A549 (cell line): ENCODE measurements around the gene RNF2. TPM values are rescaled to one million over a fixed set of nuclear protein-coding genes. Genes with fewer than 3 reads are reported as not detected.

ENCODE experiments used
- ATAC-seq, 2 experiments: fragments of 200-7000 bp in 1 of 2; fragments of >200 bp in 1 of 2; cut with Nextera tagmentation in 1 of 2; cut with Tn5 transposase in 1 of 2; 3 replicates each; pipeline versions ENCODE4 v1.8.0 to v1.9.1; 2018 to 2020; ENCODE audit warnings: mild to moderate bottlenecking in 1 of 2, moderate library complexity in 1 of 2
- CTCF ChIA-PET: fragments of 300-600 bp; sonication (Branson Sonifier 250); formaldehyde crosslinking; extraction: SDS; loops from one replicate; lab custom pipeline; 2021; ENCODE audit warnings: antibody characterized with exemption, inconsistent platforms; lab: Yijun Ruan, JAX
- POLR2A ChIA-PET: fragments of 350-600 bp; formaldehyde crosslinking; extraction: SDS; loops from one replicate; lab custom pipeline; 2021; ENCODE audit warnings: antibody characterized with exemption, inconsistent platforms; lab: Yijun Ruan, JAX
- DNase-seq, 2 experiments: peaks; one replicate each; pipeline versions ENCODE4 v3.0.0 to v3.0.0-alpha.2; 2011 to 2016; ENCODE audit warnings: low read depth in 1 of 2, low spot score in 1 of 2
- FAIRE-seq: peaks from 2 replicates; lab custom pipeline; 2011; peaks lifted over from hg19 to GRCh38; lab: Jason Lieb, UNC
- H3K27ac ChIP-seq, 2 experiments: fragments of >200 bp; sonication (Bioruptor Twin); formaldehyde crosslinking; 3 replicates each; pipeline ENCODE4 v1.5.1; 2016 to 2017
- H3K4me1 ChIP-seq: fragments of >200 bp; sonication (Bioruptor Twin); formaldehyde crosslinking; 3 replicates; pipeline ENCODE4 v1.6.1; 2016
- H3K4me2 ChIP-seq: fragments of >200 bp; sonication (Bioruptor Twin); formaldehyde crosslinking; 3 replicates; pipeline ENCODE4 v1.6.1; 2016
- H3K4me3 ChIP-seq: fragments of >200 bp; sonication (Bioruptor Twin); formaldehyde crosslinking; 3 replicates; pipeline ENCODE4 v1.5.1; 2016
- H3K9me3 ChIP-seq: fragments of >200 bp; sonication (Bioruptor Twin); formaldehyde crosslinking; 3 replicates; pipeline ENCODE4 v1.6.1; 2016
- BHLHE40 ChIP-seq: IDR thresholded peaks from 2 replicates; pipeline ENCODE4 v1.6.1; 2012; ENCODE audit warnings: low read depth, low read length, inconsistent platforms
- CBX2 ChIP-seq: fragments of 200-600 bp; sonication (generic); IDR thresholded peaks from 2 replicates; pipeline ENCODE4 v1.6.1; 2016; ENCODE audit warnings: low read depth, mild to moderate bottlenecking, borderline replicate concordance
- CHD2 ChIP-seq: fragments of 150-350 bp; IDR thresholded peaks from 2 replicates; pipeline ENCODE4 v1.6.1; 2014; ENCODE audit warnings: low read length; ENCODE audit not compliant: partially characterized antibody
- CHD4 ChIP-seq: fragments of 200-600 bp; sonication (generic); IDR thresholded peaks from 2 replicates; pipeline ENCODE4 v1.6.1; 2016; ENCODE audit warnings: antibody characterized with exemption, mild to moderate bottlenecking, borderline replicate concordance
- EHF ChIP-seq: fragments of 250-450 bp; sonication (Bioruptor Pico); IDR thresholded peaks from 2 replicates; pipeline ENCODE4 v1.5.0; 2020; ENCODE audit warnings: mild to moderate bottlenecking
- EP300 ChIP-seq, 2 experiments: fragments of >200 bp; sonication (Bioruptor Twin); formaldehyde crosslinking; IDR thresholded peaks; 2 replicates in 1 of 2; 3 replicates in 1 of 2; pipeline ENCODE4 v1.6.1; 2016 to 2017
- FOXS1 ChIP-seq: fragments of 250-450 bp; sonication (Bioruptor Pico); IDR thresholded peaks from 2 replicates; pipeline ENCODE4 v1.5.0; 2020; ENCODE audit warnings: mild to moderate bottlenecking, moderate library complexity
- HEYL ChIP-seq: fragments of 250-450 bp; sonication (Bioruptor Pico); IDR thresholded peaks from 2 replicates; pipeline ENCODE4 v1.8.0; 2021; ENCODE audit warnings: mild to moderate bottlenecking, moderate library complexity
- JUNB ChIP-seq: fragments of >200 bp; sonication (Bioruptor Twin); formaldehyde crosslinking; IDR thresholded peaks from 2 replicates; pipeline ENCODE4 v1.6.1; 2016
- KDM5A ChIP-seq: fragments of 200-600 bp; sonication (generic); IDR thresholded peaks from 2 replicates; pipeline ENCODE4 v1.6.1; 2016; ENCODE audit warnings: antibody characterized with exemption, mild to moderate bottlenecking
- MYC ChIP-seq: IDR thresholded peaks from 2 replicates; pipeline ENCODE4 v1.6.1; 2012; ENCODE audit warnings: mild to moderate bottlenecking, inconsistent platforms, low read length, improper control_type of control experiment, borderline replicate concordance
- NFE2L2 ChIP-seq: fragments of 150-350 bp; conservative IDR thresholded peaks from 2 replicates; pipeline ENCODE4 v1.6.1; 2014; ENCODE audit warnings: low read length
- POLR2A ChIP-seq: IDR thresholded peaks from 2 replicates; pipeline ENCODE4 v1.6.1; 2012; ENCODE audit warnings: mild to moderate bottlenecking, low read length
- POLR2AphosphoS2 ChIP-seq: conservative IDR thresholded peaks from 2 replicates; pipeline ENCODE4 v1.6.1; 2012; ENCODE audit warnings: low read length, improper control_type of control experiment, inconsistent platforms
- RAD21 ChIP-seq, 2 experiments: fragments of >200 bp in 1 of 2; sonication (Bioruptor Twin) in 1 of 2; formaldehyde crosslinking in 1 of 2; IDR thresholded peaks in 1 of 2; conservative IDR thresholded peaks in 1 of 2; 2 replicates in 1 of 2; 3 replicates in 1 of 2; pipeline ENCODE4 v1.6.1; 2012 to 2018; ENCODE audit warnings: inconsistent platforms in 1 of 2
- RARB ChIP-seq: fragments of 250-450 bp; sonication (Bioruptor Pico); IDR thresholded peaks from 2 replicates; pipeline ENCODE4 v1.8.0; 2021; ENCODE audit warnings: mild to moderate bottlenecking, moderate library complexity
- RCOR1 ChIP-seq: fragments of 150-350 bp; IDR thresholded peaks from 2 replicates; pipeline ENCODE4 v1.6.1; 2014; ENCODE audit warnings: antibody characterized with exemption, low read length, low read depth
- SMC3 ChIP-seq: fragments of >200 bp; sonication (Bioruptor Twin); formaldehyde crosslinking; IDR thresholded peaks from 3 replicates; pipeline ENCODE4 v1.6.1; 2018; ENCODE audit warnings: inconsistent platforms
- SREBF2 ChIP-seq: fragments of 450-650 bp; IDR thresholded peaks from 2 replicates; pipeline ENCODE4 v1.6.1; 2014; ENCODE audit warnings: mild to moderate bottlenecking, moderate library complexity
- TFCP2L1 ChIP-seq: fragments of 250-450 bp; sonication (Bioruptor Pico); IDR thresholded peaks from 2 replicates; pipeline ENCODE4 v1.5.0; 2021; ENCODE audit warnings: mild to moderate bottlenecking
- ZSCAN20 ChIP-seq: fragments of 250-450 bp; sonication (Bioruptor Pico); IDR thresholded peaks from 2 replicates; pipeline ENCODE4 v1.8.0; 2022; ENCODE audit warnings: mild to moderate bottlenecking, moderate library complexity
- polyA plus RNA-seq, 4 experiments: library from polyadenylated mRNA; depleted of rRNA in 3 of 4; stranded (reverse); fragments of >200 nt; fragmentation: RNase III in 1 of 4; extraction: RNeasy Plus Mini Kit Qiagen cat#74134 plus additional on column Dnase treatment in 1 of 4; gene quantifications; 2 replicates in 3 of 4; 3 replicates in 1 of 4; pipeline ENCODE4 v1.2.3, GENCODE V29; 2011 to 2017
- TF ChIP-seq, protein P1 (sequence below): fragments of 450-650 bp; IDR thresholded peaks from 2 replicates; pipeline ENCODE4 v1.6.1; 2014; ENCODE audit warnings: antibody characterized with exemption
- TF ChIP-seq, protein P2 (sequence below): fragments of 200-600 bp; sonication (generic); IDR thresholded peaks from 2 replicates; pipeline ENCODE4 v1.6.1; 2016; ENCODE audit warnings: antibody characterized with exemption, mild to moderate bottlenecking, moderate library complexity
- TF ChIP-seq, protein P3 (sequence below): fragments of >200 bp; sonication (Bioruptor Twin); formaldehyde crosslinking; IDR thresholded peaks from 3 replicates; pipeline ENCODE4 v1.6.1; 2016

RNF2 gene
- polyA plus RNA-seq, 2 of the 4 experiments (the other 2 are of a cell fraction) = 16.6 to 38.2 TPM

DNA sequence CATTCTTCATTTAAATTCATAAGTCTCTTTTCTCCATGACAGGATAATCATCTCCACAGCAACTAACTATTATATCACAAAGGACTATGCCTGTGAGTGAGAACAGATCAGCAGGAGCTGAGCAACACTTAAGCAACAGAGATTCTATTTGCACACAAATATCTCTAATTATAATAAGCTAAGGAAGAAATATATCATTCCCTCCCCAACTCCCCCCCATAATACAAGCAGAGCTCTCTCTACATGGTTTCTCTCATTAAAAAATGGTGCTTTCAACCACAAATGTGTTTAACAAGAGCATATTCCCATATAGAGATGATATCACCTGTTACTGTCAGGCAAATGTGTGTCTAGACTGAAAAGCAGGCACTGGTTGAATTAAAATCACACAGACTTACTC, 36.5 kb upstream of the RNF2 start:
- Histone ChIP-seq H3K4me2 (no peak overlapping the region), H3K4me1 (no peaks in the 10 kb centered on the region), H3K4me3 (no peak overlapping the region)
- FAIRE-seq (no peak), ATAC-seq (no peak)
- CTCF ChIA-PET = interaction anchor here (1.3 to 1.4 kb wide), 3 partner anchors 161 to 661 kb away, joined by 3 to 7 read pairs (median 3); no protein-coding TSS in a partner anchor
- TF ChIP-seq EHF (CRISPR knock-in tag) (no peak), CBX2 (no peak), HEYL (CRISPR knock-in tag) (no peak), RCOR1 (no peak), RARB (no peak), POLR2AphosphoS2 (no peak), NFE2L2 (no peak), TFCP2L1 (CRISPR knock-in tag) (no peak), KDM5A (no peak), SREBF2 (no peak), JUNB (no peak), POLR2A (no peak), BHLHE40 (no peak), CHD2 (no peak), FOXS1 (CRISPR knock-in tag) (no peak), EP300 (IDR thresholded peaks at IDR 0.05) (no peak)
- TF ChIP-seq, protein P1, sequence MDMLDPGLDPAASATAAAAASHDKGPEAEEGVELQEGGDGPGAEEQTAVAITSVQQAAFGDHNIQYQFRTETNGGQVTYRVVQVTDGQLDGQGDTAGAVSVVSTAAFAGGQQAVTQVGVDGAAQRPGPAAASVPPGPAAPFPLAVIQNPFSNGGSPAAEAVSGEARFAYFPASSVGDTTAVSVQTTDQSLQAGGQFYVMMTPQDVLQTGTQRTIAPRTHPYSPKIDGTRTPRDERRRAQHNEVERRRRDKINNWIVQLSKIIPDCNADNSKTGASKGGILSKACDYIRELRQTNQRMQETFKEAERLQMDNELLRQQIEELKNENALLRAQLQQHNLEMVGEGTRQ = no peak
- TF ChIP-seq, protein P2, sequence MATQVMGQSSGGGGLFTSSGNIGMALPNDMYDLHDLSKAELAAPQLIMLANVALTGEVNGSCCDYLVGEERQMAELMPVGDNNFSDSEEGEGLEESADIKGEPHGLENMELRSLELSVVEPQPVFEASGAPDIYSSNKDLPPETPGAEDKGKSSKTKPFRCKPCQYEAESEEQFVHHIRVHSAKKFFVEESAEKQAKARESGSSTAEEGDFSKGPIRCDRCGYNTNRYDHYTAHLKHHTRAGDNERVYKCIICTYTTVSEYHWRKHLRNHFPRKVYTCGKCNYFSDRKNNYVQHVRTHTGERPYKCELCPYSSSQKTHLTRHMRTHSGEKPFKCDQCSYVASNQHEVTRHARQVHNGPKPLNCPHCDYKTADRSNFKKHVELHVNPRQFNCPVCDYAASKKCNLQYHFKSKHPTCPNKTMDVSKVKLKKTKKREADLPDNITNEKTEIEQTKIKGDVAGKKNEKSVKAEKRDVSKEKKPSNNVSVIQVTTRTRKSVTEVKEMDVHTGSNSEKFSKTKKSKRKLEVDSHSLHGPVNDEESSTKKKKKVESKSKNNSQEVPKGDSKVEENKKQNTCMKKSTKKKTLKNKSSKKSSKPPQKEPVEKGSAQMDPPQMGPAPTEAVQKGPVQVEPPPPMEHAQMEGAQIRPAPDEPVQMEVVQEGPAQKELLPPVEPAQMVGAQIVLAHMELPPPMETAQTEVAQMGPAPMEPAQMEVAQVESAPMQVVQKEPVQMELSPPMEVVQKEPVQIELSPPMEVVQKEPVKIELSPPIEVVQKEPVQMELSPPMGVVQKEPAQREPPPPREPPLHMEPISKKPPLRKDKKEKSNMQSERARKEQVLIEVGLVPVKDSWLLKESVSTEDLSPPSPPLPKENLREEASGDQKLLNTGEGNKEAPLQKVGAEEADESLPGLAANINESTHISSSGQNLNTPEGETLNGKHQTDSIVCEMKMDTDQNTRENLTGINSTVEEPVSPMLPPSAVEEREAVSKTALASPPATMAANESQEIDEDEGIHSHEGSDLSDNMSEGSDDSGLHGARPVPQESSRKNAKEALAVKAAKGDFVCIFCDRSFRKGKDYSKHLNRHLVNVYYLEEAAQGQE = no peak
- TF ChIP-seq, all 56 proteins: peak for 0
- Histone ChIP-seq H3K9me3 (no peaks in the 10 kb centered on the region), H3K27ac (no peak overlapping the region)
- POLR2A ChIA-PET = no interaction called here
- no peak for DNase-seq

DNA sequence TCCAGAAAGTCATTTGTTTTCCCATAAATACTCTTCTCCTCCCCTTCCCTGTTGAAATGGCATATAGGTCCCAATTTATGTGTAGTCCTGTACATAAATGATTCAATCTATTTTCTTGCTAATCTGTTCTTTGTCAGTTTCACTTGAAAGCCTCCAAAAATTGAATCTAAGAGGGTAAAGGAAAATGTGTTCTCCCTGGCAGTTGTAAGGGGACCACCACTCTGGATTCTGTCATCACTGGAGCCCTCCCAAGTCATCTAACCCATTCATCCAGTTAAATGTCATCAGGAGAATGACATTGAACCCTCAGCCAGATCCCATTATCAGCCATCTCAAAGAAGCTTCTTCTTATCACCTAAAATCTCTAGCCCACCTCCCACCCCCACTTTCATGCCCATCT, 35.0 kb upstream of the RNF2 start:
- FAIRE-seq (no peak), ATAC-seq (no peak), DNase-seq (no peak)
- Histone ChIP-seq H3K4me2 (no peak overlapping the region), H3K27ac (no peak overlapping the region), H3K9me3 (no peaks in the 10 kb centered on the region), H3K4me3 (no peak overlapping the region), H3K4me1 (no peaks in the 10 kb centered on the region)
- POLR2A ChIA-PET = no interaction called here
- CTCF ChIA-PET = interaction anchor here (1.0 kb wide), 1 partner anchor 33 kb away, joined by 3 read pairs; no protein-coding TSS in a partner anchor
- no peak for TF ChIP-seq CHD2
- no peak for TF ChIP-seq SMC3
- no peak for TF ChIP-seq HEYL (CRISPR knock-in tag)
- no peak for TF ChIP-seq RARB
- no peak for TF ChIP-seq CHD4
- no peak for TF ChIP-seq RCOR1
- no peak for TF ChIP-seq ZSCAN20 (CRISPR knock-in tag)
- no peak for TF ChIP-seq BHLHE40
- TF ChIP-seq RAD21 (conservative IDR thresholded peaks at IDR 0.05 in 1 of 2, IDR thresholded peaks at IDR 0.05 in 1 of 2) = no peak
- TF ChIP-seq EP300 (IDR thresholded peaks at IDR 0.05) = no peak
- TF ChIP-seq JUNB = no peak
- TF ChIP-seq MYC = no peak
- TF ChIP-seq KDM5A = no peak
- TF ChIP-seq, protein P3, sequence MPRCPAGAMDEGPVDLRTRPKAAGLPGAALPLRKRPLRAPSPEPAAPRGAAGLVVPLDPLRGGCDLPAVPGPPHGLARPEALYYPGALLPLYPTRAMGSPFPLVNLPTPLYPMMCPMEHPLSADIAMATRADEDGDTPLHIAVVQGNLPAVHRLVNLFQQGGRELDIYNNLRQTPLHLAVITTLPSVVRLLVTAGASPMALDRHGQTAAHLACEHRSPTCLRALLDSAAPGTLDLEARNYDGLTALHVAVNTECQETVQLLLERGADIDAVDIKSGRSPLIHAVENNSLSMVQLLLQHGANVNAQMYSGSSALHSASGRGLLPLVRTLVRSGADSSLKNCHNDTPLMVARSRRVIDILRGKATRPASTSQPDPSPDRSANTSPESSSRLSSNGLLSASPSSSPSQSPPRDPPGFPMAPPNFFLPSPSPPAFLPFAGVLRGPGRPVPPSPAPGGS = no peak
